Smooth muscle cell (in vitro differentiated cells): ENCODE measurements around the gene EIF5A. TPM values are rescaled to one million over a fixed set of nuclear protein-coding genes. Genes with fewer than 3 reads are reported as not detected.
"Not testable (repeated sequence)": the region's sequence is repeated elsewhere in the genome, so short reads cannot be mapped to it uniquely, and the experiment has no call there.

Source experiments
- DNase-seq: peaks from one replicate; lab custom pipeline; 2025; ENCODE audit not compliant: unreplicated experiment; lab: John Stamatoyannopoulos, UW
- H2AFZ ChIP-seq: fragments of 200-600 bp; sonication (generic); 2 replicates; pipeline ENCODE4 v1.6.0; 2016; ENCODE audit warnings: antibody characterized with exemption, low read depth, mild to moderate bottlenecking
- H3F3A ChIP-seq: fragments of 200-600 bp; sonication (generic); 2 replicates; pipeline ENCODE4 v1.6.0; 2017; ENCODE audit warnings: antibody characterized with exemption, low read depth
- H3K27ac ChIP-seq: fragments of 200-600 bp; sonication (generic); 2 replicates; pipeline ENCODE4 v1.5.1; 2016; ENCODE audit warnings: low read depth, mild to moderate bottlenecking
- H3K27me3 ChIP-seq: fragments of 200-600 bp; sonication (generic); 2 replicates; pipeline ENCODE4 v1.6.1; 2016; ENCODE audit warnings: low read depth, mild to moderate bottlenecking
- H3K36me3 ChIP-seq: fragments of 200-600 bp; sonication (generic); 2 replicates; pipeline ENCODE4 v1.5.1; 2016; ENCODE audit warnings: low read depth
- H3K4me1 ChIP-seq: fragments of 200-600 bp; sonication (generic); 2 replicates; pipeline ENCODE4 v1.5.1; 2016; ENCODE audit warnings: low read depth
- H3K4me2 ChIP-seq: fragments of 200-600 bp; sonication (generic); 2 replicates; pipeline ENCODE4 v1.6.0; 2016; ENCODE audit warnings: mild to moderate bottlenecking
- H3K4me3 ChIP-seq: fragments of 200-600 bp; sonication (generic); 2 replicates; pipeline ENCODE4 v1.5.1; 2016; ENCODE audit warnings: mild to moderate bottlenecking
- H3K79me2 ChIP-seq: fragments of 200-600 bp; sonication (generic); 2 replicates; pipeline ENCODE4 v1.6.0; 2016; ENCODE audit warnings: low read depth, mild to moderate bottlenecking
- H3K9ac ChIP-seq: fragments of 200-600 bp; sonication (generic); 2 replicates; pipeline ENCODE4 v1.6.0; 2016; ENCODE audit warnings: low read depth
- H3K9me3 ChIP-seq: fragments of 200-600 bp; sonication (generic); replicated peaks from 2 replicates; pipeline ENCODE4 v1.5.1; 2016; ENCODE audit warnings: low read depth
- H4K20me1 ChIP-seq: fragments of 200-600 bp; sonication (generic); 2 replicates; pipeline ENCODE4 v1.6.0; 2016; ENCODE audit warnings: low read depth
- WGBS: methylation state at CpG from one replicate; pipeline ENCODE4 v1.1.7; 2016; ENCODE audit warnings: low lambda C conversion rate; 5-methylcytosine and 5-hydroxymethylcytosine counted together
- polyA plus RNA-seq: library from polyadenylated mRNA; unstranded; fragments of >200 nt; fragmentation: Nextera tagmentation; extraction: Ambion mirVana; gene quantifications from 2 replicates; pipeline ENCODE4 v1.2.1, GENCODE V29; 2016
- total RNA-seq: library from RNA; depleted of rRNA; stranded (reverse); fragments of >200 nt; gene quantifications from 2 replicates; pipeline ENCODE4 v1.2.3, GENCODE V29; 2014
- TF ChIP-seq, protein P1 (sequence below): fragments of 200-600 bp; sonication (generic); IDR thresholded peaks from 2 replicates; pipeline ENCODE4 v1.5.1; 2017; ENCODE audit warnings: borderline replicate concordance, mild to moderate bottlenecking, antibody characterized with exemption; ENCODE audit not compliant: insufficient read depth, poor library complexity, severe bottlenecking

EIF5A gene
- total and polyA plus RNA-seq, 2 experiments from 2014 or later: 323 to 797 TPM

DNA sequence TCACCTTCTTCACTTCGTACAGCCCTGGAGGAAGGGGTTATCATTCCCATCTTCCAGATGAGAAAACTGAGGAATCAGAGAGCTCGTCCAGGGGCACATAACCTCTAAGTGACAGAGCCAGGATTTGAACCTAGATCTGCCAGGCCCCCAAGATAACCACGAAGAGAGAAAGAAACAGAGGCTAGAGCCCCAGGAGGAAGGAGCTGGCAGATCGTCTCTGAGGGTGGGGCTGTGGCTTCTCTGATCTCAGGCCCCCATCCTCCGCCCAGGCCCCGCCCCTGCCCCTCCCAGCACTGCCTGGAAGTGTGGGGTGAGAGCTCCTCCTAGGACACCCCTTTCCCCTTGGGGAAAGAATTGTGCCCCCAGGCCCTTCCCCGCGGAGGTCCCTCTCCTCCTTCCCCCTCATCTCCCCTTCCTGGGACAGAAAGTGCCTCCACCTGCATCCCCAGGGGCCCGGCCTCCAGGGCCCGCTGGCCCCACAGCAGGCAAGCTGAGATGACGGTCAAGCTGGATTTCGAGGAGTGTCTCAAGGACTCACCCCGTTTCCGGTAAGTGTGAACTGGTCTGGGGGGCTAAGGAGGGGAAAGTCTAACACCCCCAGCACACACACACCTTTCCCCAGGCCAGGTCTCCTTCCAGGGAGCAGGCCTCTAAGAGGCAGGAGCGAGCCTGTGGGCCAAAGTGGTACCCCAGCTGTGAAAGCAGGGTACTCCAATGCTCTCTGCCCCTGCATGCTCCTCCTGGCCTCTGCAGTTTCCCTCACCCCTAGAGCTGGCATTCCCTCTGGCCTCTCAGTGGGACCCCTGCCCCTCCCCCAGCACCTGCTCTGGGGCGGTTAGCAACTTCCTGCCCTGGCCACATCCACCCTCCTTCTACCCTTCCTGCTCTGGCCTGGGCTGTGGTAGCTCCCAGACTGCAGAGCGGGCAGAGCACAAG, 29.1 kb downstream of the EIF5A start, which contains the start of gene ACAP1:
ACAP1 (plus strand) TSS at position 290 of the 936 bp plus-strand sequence; CDS start at position 496, 206 bp downstream.
- Histone ChIP-seq H3K9ac (no peak within 1 kb of the TSS), H3K4me1 (no peaks in the 10 kb centered on the region), H3K4me3 (no peak within 1 kb of the TSS), H3K9me3 (no peaks in the 10 kb centered on the region), H3F3A (no peaks in the 10 kb centered on the region), H3K36me3 (no peaks in the 10 kb centered on the region), H3K79me2 (no peaks in the 10 kb centered on the region), H3K4me2 (no peak within 1 kb of the TSS), H2AFZ (no peak within 1 kb of the TSS), H3K27ac (no peak within 1 kb of the TSS), H3K27me3 (no peaks in the 10 kb centered on the region), H4K20me1 (no peaks in the 10 kb centered on the region)
- DNase-seq: no peak
- TF ChIP-seq, protein P1, sequence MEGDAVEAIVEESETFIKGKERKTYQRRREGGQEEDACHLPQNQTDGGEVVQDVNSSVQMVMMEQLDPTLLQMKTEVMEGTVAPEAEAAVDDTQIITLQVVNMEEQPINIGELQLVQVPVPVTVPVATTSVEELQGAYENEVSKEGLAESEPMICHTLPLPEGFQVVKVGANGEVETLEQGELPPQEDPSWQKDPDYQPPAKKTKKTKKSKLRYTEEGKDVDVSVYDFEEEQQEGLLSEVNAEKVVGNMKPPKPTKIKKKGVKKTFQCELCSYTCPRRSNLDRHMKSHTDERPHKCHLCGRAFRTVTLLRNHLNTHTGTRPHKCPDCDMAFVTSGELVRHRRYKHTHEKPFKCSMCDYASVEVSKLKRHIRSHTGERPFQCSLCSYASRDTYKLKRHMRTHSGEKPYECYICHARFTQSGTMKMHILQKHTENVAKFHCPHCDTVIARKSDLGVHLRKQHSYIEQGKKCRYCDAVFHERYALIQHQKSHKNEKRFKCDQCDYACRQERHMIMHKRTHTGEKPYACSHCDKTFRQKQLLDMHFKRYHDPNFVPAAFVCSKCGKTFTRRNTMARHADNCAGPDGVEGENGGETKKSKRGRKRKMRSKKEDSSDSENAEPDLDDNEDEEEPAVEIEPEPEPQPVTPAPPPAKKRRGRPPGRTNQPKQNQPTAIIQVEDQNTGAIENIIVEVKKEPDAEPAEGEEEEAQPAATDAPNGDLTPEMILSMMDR: no peak
- 61% methylated on average over 13 of the region's 17 CpGs for WGBS

DNA sequence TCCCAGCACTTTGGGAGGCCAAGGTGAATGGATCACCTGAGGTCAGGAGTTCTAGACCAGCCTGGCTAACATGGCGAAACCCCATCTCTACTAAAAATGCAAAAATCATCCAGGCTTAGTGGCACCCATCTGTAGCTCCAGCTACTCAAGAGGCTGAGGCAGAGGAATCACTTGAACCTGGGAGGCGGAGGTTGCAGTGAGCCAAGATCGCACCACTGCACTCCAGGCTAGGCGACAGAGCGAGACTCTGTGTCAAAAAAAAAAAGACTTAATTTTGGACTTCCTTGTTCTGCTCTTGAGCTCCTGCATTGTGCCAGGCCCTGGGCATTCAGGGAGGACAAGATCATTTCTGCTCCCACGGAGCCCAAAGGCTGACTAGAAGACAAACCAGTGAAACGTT, 30.2 kb downstream of the EIF5A start:
- not testable (repeated sequence) for H3K4me2 ChIP-seq, H4K20me1 ChIP-seq, H3K4me3 ChIP-seq, H3K9me3 ChIP-seq, DNase-seq, H3F3A ChIP-seq, H2AFZ ChIP-seq, H3K9ac ChIP-seq, H3K36me3 ChIP-seq, H3K27me3 ChIP-seq, H3K4me1 ChIP-seq, H3K27ac ChIP-seq, H3K79me2 ChIP-seq
- WGBS: 96% methylated on average over 7 of the region's 7 CpGs

DNA sequence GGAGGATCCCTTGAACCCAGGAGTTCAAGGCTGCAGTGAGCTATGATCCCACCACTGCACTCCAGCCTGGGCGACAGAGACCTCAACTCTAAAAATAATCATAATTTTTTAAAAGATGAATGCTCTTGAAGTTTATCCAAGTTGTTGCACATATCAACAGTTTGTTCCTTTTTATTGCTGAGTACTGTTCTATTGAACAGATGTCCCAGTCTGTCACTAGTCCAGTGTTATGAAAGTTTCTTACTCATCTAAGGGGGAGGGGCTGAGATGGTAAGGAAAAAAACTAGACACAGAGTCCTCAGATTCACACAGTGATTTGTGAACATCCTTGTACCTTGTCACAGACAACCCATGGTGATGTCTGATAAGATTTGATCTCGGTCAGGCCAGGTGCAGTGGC, 32.8 kb downstream of the EIF5A start:
- Histone ChIP-seq H3K36me3 (no peaks in the 10 kb centered on the region), H4K20me1 (no peaks in the 10 kb centered on the region), H3K4me3 (no peak overlapping the region), H2AFZ (no peak overlapping the region), H3K9me3 (no peaks in the 10 kb centered on the region), H3K9ac (no peak overlapping the region), H3K27me3 (no peaks in the 10 kb centered on the region), H3F3A (no peaks in the 10 kb centered on the region), H3K79me2 (no peaks in the 10 kb centered on the region), H3K4me1 (no peaks in the 10 kb centered on the region), H3K27ac (no peak overlapping the region), H3K4me2 (no peak overlapping the region)
- WGBS: 96% methylated on average over 2 of the region's 2 CpGs
- DNase-seq: no peak
- TF ChIP-seq, protein P1: no peak

DNA sequence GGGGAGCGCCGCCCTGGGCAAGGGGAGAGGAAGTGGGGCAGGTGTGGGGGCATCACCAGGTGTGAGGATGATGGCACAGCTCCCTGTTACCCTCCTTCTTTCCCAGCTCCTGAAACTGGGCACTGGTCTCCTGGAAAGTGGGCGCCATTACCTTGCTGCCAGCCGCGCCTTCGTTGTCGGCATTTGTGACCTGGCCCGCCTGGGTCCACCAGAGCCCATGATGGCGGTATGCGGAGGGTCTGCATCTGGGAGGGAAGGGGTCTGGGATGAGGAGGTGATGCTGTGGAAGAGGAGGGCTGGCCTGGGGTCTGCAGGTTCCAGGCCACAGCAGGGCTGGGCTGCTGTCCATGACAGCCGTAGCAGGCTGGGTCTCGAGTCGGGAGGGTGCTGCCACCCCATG, 34.4 kb downstream of the EIF5A start:
- Histone ChIP-seq H3K4me2 (no peak overlapping the region), H3K27me3 (no peaks in the 10 kb centered on the region), H3K36me3 (no peaks in the 10 kb centered on the region), H4K20me1 (peaks cover 6% of the 10 kb centered on the region), H3F3A (no peaks in the 10 kb centered on the region), H3K4me3 (no peak overlapping the region), H3K27ac (no peak overlapping the region), H3K9me3 (no peaks in the 10 kb centered on the region), H3K4me1 (no peaks in the 10 kb centered on the region), H3K79me2 (no peaks in the 10 kb centered on the region), H3K9ac (no peak overlapping the region), H2AFZ (no peak overlapping the region)
- no peak for DNase-seq
- WGBS: 95% methylated on average over 12 of the region's 13 CpGs
- TF ChIP-seq, protein P1: no peak
